ENCODE data around the gene WHRN. TPM values are rescaled to one million over a fixed set of nuclear protein-coding genes. Genes with fewer than 3 reads are reported as not detected.

WHRN gene
- total RNA-seq, 1 experiment from 2014 or later = 24.3 TPM

DNA sequence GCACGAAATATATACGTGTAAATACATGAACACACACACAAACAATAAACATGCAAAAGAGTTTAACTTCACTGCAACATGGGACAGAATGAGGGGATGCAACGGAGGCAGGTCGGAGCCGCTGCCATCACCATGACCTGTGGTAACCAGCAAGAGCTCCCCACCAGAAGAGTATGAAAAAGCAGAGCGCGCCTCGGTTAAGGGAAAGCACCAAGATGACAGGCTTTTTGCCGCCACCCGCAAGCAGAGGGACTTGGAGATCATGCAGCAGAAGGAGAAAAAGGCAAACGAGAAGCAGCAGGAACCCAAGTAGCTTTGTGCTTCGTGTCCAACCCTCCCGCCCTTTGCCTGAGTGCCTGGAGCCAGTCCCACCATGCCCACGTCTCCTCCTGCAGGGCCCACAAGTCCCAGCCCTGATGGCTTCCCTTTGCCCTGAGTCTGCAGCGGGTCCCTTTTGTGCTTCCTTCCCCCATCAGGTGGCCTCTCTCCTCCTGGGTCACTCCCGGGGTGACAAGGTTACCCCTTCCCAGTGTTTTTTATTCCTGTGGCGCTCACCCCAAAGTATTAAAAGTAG is 13.8 kb downstream of the WHRN start (continued):
- TF ChIP-seq, protein P1, sequence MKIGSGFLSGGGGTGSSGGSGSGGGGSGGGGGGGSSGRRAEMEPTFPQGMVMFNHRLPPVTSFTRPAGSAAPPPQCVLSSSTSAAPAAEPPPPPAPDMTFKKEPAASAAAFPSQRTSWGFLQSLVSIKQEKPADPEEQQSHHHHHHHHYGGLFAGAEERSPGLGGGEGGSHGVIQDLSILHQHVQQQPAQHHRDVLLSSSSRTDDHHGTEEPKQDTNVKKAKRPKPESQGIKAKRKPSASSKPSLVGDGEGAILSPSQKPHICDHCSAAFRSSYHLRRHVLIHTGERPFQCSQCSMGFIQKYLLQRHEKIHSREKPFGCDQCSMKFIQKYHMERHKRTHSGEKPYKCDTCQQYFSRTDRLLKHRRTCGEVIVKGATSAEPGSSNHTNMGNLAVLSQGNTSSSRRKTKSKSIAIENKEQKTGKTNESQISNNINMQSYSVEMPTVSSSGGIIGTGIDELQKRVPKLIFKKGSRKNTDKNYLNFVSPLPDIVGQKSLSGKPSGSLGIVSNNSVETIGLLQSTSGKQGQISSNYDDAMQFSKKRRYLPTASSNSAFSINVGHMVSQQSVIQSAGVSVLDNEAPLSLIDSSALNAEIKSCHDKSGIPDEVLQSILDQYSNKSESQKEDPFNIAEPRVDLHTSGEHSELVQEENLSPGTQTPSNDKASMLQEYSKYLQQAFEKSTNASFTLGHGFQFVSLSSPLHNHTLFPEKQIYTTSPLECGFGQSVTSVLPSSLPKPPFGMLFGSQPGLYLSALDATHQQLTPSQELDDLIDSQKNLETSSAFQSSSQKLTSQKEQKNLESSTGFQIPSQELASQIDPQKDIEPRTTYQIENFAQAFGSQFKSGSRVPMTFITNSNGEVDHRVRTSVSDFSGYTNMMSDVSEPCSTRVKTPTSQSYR (CRISPR knock-in tag; IDR thresholded peaks at IDR 0.05) = no peak
- TF ChIP-seq PRRX2 (CRISPR knock-in tag; IDR thresholded peaks at IDR 0.05) (no peak), IRF2 (CRISPR knock-in tag; IDR thresholded peaks at IDR 0.05; ENCODE audit: borderline replicate concordance, low read depth) (no peak), ZNF138 (CRISPR knock-in tag; conservative IDR thresholded peaks at IDR 0.05) (no peak)

DNA sequence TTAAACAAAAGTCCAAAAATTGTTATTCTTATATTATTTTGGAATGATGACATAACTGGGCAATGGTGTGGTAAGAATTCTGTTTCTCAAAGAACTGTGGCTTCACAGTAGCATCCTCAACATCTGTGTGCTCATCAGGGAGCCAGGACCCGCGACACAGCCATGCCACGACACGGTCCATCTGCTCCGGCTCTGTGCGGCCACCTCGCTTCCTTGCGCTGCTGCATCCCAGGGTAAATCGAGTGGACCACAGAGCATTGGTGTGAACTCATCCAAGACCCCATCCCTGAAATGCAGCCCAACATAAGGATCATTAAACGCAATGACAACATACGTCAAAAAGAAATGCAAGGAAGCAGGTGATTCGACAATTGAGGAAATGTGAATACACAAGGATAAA is 15.3 kb downstream of the WHRN start:
- peaks cover 4% of the 10 kb centered on the region for H3K4me1 Mint-ChIP-seq
- no peaks in the 10 kb centered on the region for H3K27me3 Mint-ChIP-seq (ENCODE audit: low read depth)
- ChIA-PET CTCF (no interaction called here), POLR2A (no interaction called here)
- H3K36me3 Mint-ChIP-seq = no peaks in the 10 kb centered on the region
- DNase-seq (ENCODE audit: low spot score) = no peak
- no peak overlapping the region for H3K4me3 Mint-ChIP-seq
- no peaks in the 10 kb centered on the region for H3K9me3 Mint-ChIP-seq
- H3K27ac Mint-ChIP-seq = no peak overlapping the region
- no peak for ATAC-seq
- no peak for TF ChIP-seq EMX1 (CRISPR knock-in tag; IDR thresholded peaks at IDR 0.05)
- TF ChIP-seq, protein P1 (CRISPR knock-in tag; IDR thresholded peaks at IDR 0.05) = no peak
- TF ChIP-seq ETV6 (CRISPR knock-in tag; IDR thresholded peaks at IDR 0.05) = no peak

DNA sequence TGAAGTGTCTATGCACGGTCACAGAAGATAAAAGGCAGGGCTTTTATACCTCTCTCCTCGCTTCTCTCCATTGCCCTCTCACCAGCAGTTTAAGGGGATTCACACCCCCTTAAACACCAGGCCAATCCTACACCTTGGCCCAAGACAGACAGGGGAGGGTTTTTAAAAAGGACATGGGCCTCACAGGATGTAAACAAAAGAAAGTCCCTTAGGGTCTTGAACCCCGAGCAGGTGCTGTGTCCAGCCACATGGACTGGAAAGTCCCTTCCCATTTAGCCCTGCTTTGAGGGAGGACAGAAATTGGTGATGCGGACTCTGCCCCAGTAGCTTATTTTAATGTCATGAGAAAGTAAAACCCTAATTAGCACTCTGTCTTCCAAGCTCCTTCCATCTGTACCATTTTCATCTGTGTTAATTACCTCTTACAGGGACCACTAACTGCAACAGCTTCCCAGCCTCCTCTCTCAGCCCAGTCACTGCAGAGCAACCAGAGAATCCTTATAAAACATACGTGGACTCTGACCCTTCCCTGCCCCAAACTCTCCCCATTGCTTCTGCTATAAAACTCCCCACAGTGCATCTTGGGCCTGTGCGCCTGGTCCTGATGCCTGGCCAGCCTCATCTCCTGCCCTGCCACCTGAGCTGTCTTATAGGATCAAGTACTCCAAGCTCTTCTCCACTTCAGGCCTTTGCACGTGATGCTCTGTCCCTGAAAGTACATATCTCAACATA is 16.7 kb downstream of the WHRN start:
- H3K27ac Mint-ChIP-seq = no peak overlapping the region
- no peaks in the 10 kb centered on the region for H3K36me3 Mint-ChIP-seq
- ChIA-PET CTCF (interaction anchor here (1.1 to 6.1 kb wide), 3 partner anchors 15 to 164 kb away, joined by 6 to 48 read pairs (median 32); partner anchors contain the start of gene WHRN), POLR2A (no interaction called here)
- no peaks in the 10 kb centered on the region for H3K27me3 Mint-ChIP-seq (ENCODE audit: low read depth)
- ATAC-seq = no peak
- DNase-seq (ENCODE audit: low spot score) = no peak
- no peak overlapping the region for H3K4me3 Mint-ChIP-seq
- peaks cover 7% of the 10 kb centered on the region for H3K4me1 Mint-ChIP-seq
- H3K9me3 Mint-ChIP-seq = no peaks in the 10 kb centered on the region
- no peak for TF ChIP-seq ZNF416 (CRISPR knock-in tag; IDR thresholded peaks at IDR 0.05)
- no peak for TF ChIP-seq ZNF219 (CRISPR knock-in tag; IDR thresholded peaks at IDR 0.05; ENCODE audit: borderline replicate concordance)
- TF ChIP-seq GABPB1 (CRISPR knock-in tag; IDR thresholded peaks at IDR 0.05) = no peak
- TF ChIP-seq JUN (CRISPR knock-in tag; IDR thresholded peaks at IDR 0.05) = no peak
- TF ChIP-seq, protein P2, sequence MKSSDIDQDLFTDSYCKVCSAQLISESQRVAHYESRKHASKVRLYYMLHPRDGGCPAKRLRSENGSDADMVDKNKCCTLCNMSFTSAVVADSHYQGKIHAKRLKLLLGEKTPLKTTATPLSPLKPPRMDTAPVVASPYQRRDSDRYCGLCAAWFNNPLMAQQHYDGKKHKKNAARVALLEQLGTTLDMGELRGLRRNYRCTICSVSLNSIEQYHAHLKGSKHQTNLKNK (CRISPR knock-in tag; IDR thresholded peaks at IDR 0.05) = no peak
- no peak for TF ChIP-seq ZNF121 (CRISPR knock-in tag; IDR thresholded peaks at IDR 0.05)
- TF ChIP-seq ZNF317 (CRISPR knock-in tag; IDR thresholded peaks at IDR 0.05; ENCODE audit: borderline replicate concordance, low read depth) = no peak
- no peak for TF ChIP-seq ZNF263 (CRISPR knock-in tag; IDR thresholded peaks at IDR 0.05; ENCODE audit: low read depth)
- TF ChIP-seq, protein P3, sequence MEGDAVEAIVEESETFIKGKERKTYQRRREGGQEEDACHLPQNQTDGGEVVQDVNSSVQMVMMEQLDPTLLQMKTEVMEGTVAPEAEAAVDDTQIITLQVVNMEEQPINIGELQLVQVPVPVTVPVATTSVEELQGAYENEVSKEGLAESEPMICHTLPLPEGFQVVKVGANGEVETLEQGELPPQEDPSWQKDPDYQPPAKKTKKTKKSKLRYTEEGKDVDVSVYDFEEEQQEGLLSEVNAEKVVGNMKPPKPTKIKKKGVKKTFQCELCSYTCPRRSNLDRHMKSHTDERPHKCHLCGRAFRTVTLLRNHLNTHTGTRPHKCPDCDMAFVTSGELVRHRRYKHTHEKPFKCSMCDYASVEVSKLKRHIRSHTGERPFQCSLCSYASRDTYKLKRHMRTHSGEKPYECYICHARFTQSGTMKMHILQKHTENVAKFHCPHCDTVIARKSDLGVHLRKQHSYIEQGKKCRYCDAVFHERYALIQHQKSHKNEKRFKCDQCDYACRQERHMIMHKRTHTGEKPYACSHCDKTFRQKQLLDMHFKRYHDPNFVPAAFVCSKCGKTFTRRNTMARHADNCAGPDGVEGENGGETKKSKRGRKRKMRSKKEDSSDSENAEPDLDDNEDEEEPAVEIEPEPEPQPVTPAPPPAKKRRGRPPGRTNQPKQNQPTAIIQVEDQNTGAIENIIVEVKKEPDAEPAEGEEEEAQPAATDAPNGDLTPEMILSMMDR (IDR thresholded peaks at IDR 0.05) = no peak
- TF ChIP-seq, protein P4, sequence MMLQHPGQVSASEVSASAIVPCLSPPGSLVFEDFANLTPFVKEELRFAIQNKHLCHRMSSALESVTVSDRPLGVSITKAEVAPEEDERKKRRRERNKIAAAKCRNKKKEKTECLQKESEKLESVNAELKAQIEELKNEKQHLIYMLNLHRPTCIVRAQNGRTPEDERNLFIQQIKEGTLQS (CRISPR knock-in tag; conservative IDR thresholded peaks at IDR 0.05) = no peak
- no peak for TF ChIP-seq CREM (CRISPR knock-in tag; IDR thresholded peaks at IDR 0.05)
- TF ChIP-seq NR2C2 (CRISPR knock-in tag; IDR thresholded peaks at IDR 0.05) = no peak
- TF ChIP-seq, protein P5, sequence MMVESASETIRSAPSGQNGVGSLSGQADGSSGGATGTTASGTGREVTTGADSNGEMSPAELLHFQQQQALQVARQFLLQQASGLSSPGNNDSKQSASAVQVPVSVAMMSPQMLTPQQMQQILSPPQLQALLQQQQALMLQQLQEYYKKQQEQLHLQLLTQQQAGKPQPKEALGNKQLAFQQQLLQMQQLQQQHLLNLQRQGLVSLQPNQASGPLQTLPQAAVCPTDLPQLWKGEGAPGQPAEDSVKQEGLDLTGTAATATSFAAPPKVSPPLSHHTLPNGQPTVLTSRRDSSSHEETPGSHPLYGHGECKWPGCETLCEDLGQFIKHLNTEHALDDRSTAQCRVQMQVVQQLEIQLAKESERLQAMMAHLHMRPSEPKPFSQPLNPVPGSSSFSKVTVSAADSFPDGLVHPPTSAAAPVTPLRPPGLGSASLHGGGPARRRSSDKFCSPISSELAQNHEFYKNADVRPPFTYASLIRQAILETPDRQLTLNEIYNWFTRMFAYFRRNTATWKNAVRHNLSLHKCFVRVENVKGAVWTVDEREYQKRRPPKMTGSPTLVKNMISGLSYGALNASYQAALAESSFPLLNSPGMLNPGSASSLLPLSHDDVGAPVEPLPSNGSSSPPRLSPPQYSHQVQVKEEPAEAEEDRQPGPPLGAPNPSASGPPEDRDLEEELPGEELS (CRISPR knock-in tag; IDR thresholded peaks at IDR 0.05) = no peak
- TF ChIP-seq, protein P6, sequence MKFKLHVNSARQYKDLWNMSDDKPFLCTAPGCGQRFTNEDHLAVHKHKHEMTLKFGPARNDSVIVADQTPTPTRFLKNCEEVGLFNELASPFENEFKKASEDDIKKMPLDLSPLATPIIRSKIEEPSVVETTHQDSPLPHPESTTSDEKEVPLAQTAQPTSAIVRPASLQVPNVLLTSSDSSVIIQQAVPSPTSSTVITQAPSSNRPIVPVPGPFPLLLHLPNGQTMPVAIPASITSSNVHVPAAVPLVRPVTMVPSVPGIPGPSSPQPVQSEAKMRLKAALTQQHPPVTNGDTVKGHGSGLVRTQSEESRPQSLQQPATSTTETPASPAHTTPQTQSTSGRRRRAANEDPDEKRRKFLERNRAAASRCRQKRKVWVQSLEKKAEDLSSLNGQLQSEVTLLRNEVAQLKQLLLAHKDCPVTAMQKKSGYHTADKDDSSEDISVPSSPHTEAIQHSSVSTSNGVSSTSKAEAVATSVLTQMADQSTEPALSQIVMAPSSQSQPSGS (CRISPR knock-in tag; IDR thresholded peaks at IDR 0.05; ENCODE audit: borderline replicate concordance, low read depth) = no peak
- no peak for TF ChIP-seq ZNF671 (CRISPR knock-in tag; IDR thresholded peaks at IDR 0.05)
- no peak for TF ChIP-seq ZNF423 (CRISPR knock-in tag; IDR thresholded peaks at IDR 0.05)
